ENCODE measurements around the gene EHBP1L1.
A peak's percentile ranks its signal among the peaks of the same experiment; 100 is the strongest.

DNA sequence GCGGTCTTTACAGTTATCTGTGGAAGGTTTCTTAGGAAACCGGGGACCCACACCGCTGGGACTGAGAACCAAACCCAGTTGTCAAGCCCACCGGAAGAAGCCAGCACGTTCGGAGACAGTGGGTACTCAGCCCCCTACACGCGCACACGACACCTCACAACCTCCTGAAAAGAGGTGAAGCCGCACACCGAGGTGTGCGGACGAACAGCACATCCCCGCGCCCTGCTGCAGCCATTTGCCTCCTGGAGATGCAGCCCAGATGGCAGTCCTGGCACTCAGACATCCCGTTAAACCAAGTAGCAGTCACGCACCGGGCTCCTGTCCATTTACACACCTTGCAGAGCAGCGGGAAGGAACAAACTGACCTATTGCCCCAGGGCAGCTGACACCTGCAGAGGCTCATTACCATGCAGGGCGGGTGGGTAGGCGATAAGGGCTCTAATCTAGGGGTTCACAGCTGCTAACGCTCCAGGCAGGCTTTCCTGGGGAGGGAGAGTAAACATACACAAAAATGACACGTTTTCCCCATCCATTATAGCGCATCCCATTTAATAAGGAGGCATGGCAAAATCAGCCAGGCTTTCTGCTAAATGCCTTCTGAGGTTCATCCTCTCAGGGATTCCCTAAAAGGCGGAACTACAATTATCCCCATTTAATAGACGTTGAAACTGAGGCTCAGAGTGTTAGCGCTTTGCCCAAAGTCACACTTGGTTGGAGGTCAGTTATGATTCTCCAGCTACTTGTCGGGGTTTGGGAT lies 864 bp upstream of the EHBP1L1 start:
- TF ChIP-seq, protein P1, sequence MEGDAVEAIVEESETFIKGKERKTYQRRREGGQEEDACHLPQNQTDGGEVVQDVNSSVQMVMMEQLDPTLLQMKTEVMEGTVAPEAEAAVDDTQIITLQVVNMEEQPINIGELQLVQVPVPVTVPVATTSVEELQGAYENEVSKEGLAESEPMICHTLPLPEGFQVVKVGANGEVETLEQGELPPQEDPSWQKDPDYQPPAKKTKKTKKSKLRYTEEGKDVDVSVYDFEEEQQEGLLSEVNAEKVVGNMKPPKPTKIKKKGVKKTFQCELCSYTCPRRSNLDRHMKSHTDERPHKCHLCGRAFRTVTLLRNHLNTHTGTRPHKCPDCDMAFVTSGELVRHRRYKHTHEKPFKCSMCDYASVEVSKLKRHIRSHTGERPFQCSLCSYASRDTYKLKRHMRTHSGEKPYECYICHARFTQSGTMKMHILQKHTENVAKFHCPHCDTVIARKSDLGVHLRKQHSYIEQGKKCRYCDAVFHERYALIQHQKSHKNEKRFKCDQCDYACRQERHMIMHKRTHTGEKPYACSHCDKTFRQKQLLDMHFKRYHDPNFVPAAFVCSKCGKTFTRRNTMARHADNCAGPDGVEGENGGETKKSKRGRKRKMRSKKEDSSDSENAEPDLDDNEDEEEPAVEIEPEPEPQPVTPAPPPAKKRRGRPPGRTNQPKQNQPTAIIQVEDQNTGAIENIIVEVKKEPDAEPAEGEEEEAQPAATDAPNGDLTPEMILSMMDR (IDR thresholded peaks at IDR 0.05): no peak
- no peak for TF ChIP-seq ZFP36 (IDR thresholded peaks at IDR 0.05; ENCODE audit: borderline replicate concordance, partially characterized antibody)
- no peak for TF ChIP-seq RAD21 (conservative IDR thresholded peaks at IDR 0.05 in 1 of 2, IDR thresholded peaks at IDR 0.05 in 1 of 2)
- no peak for TF ChIP-seq FOSB (CRISPR knock-in tag; IDR thresholded peaks at IDR 0.05)
- TF ChIP-seq CHD4 (IDR thresholded peaks at IDR 0.05; ENCODE audit: borderline replicate concordance): no peak; the same call in 1 of the 2 replicates
- peak; percentile 99 for TF ChIP-seq KDM1A (IDR thresholded peaks at IDR 0.05; ENCODE audit: low read depth)
- TF ChIP-seq POLR2AphosphoS2 (conservative IDR thresholded peaks at IDR 0.05; ENCODE audit: low read length): no peak; the same call in 1 of the 2 replicates
- 0 out of 5 replicates have a peak, but pooled peaks of 1 of the 2 experiments have one; percentile 0 for TF ChIP-seq JUN (IDR thresholded peaks at IDR 0.05)
- TF ChIP-seq, protein P2, sequence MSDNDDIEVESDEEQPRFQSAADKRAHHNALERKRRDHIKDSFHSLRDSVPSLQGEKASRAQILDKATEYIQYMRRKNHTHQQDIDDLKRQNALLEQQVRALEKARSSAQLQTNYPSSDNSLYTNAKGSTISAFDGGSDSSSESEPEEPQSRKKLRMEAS (IDR thresholded peaks at IDR 0.05): no peak

Data from A549 (cell line).